Measurements from ENCODE around the gene NDUFA3. TPM values are rescaled to one million over a fixed set of nuclear protein-coding genes. Genes with fewer than 3 reads are reported as not detected.

The NDUFA3 gene
- total RNA-seq, 1 experiment from 2014 or later: 48.5 TPM

DNA sequence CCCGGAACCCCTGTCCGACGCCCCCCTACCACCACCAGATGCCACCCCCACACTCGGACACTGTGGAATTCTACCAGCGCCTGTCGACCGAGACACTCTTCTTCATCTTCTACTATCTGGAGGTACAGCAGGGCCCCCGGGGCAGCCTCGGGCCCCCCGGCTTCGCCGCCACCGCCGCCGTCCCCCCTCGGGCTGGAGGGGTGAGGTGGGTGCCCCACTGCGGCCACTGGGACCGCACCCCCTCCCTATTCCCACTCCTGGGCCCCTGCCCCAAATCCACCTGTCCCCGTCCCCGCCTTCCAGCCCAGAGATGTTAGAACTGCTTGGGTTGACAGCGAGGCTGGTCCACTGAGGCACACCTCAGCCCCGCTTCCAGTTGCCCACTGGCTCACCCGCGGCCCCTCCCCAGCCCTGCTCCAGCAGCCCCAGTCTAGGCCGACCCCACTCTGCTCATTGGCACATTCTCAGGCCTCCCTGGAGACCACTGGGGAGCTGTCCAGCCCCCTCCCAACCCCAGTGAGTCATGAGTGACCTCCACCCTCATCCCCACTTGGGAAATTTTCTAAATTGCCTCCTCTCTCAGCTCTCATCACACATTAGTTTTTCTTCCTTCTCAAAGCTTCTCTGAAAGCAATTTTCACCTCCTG, 50.3 kb downstream of the NDUFA3 start:
- no peak for DNase-seq (ENCODE audit: low read depth, low spot score)
- in situ Hi-C loops (cut with HindIII; ENCODE audit: low pct_unique_long_range_greater_than_20kb, low sequenced_read_pairs): no loop called here

GRCh38 chr19:54153731-54154326, 51.2 kb downstream of the NDUFA3 start:
- in situ Hi-C loops (cut with HindIII; ENCODE audit: low pct_unique_long_range_greater_than_20kb, low sequenced_read_pairs): no loop called here
- no peak for DNase-seq (ENCODE audit: low read depth, low spot score)

DNA sequence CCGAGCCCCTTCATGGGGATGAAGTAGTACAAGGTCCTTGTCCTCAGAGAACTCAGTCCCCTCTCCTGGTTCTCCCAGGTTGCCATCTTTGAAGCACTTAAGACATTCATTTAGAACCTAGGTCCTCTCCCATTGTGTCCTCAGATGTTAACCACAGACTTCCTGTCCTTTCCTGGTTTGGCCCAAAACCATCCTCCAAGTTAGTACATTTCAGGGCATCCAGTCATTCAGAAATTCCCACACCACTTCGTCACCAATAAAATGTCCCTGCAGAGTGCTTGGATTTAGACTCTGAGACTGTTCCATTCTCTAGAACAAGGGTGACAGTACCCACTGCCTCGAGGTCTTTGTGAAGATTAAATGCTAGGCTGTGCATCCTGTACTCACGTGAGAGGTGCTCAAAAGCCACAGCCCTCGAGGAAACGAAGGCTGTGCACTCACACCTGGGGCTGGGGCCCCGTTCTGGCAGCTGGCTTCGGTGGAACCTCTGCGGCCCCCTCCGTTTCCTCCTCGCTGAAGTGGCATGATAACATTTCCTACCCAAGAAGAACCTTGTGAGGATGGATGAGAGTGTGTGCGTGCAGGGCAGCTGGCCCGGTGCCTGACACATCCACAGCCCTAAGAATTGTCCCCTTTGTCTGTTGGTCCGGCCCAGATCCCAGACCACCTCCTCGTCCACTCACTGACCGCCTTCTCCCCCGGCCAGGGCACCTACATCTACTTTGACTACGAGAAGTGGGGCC, 52.1 kb downstream of the NDUFA3 start:
- in situ Hi-C loops (cut with HindIII; ENCODE audit: low pct_unique_long_range_greater_than_20kb, low sequenced_read_pairs): no loop called here
- DNase-seq (ENCODE audit: low read depth, low spot score): no peak

DNA sequence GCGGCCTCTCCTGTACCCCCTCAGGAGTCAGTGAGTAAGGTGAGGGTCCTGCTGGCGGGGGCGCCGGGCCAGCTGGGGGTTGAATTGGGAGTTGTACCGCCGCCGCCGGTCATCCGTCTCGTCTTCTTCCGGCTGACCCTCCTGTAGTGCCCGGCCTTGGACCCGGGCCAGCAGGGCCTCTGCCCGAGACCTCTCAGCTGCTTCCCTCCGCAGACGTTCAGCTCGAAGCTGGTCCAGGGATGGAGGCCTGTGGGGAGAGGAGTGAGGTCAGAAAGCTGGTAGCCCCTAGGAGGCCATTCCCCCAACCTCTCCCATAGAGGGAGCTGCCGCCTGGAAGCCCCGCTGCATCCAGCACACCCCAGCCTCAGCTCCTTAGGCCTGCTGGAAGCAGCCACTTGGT, 53.0 kb downstream of the NDUFA3 start:
- in situ Hi-C loops (cut with HindIII; ENCODE audit: low pct_unique_long_range_greater_than_20kb, low sequenced_read_pairs): no loop called here

GRCh38 chr19:54156490-54156889, 53.8 kb downstream of the NDUFA3 start:
- in situ Hi-C loops (cut with HindIII; ENCODE audit: low pct_unique_long_range_greater_than_20kb, low sequenced_read_pairs): no loop called here
- no peak for DNase-seq (ENCODE audit: low read depth, low spot score)

More for the DNA sequence above, 53.0 kb downstream of the NDUFA3 start:
- no peak for DNase-seq (ENCODE audit: low read depth, low spot score)

DNA sequence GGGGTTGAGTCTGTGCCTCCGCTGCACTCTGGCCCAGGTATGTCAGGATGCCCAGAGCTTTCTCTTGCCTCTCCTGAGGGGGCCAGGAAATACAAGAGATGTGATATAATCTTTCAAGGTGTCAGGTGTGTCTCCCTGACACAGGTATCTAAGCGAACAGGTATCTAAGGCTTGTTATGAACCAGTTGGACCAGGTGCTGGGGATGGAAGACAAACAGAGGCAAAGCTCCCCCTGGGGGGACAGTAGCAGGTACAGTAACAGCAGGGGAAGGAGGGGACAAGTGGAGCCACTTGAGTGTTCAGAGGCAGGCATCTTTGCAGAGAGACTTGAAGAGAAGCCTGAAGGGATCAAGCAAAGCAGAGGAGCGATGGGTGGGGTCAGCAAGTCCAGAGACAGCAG, 54.3 kb downstream of the NDUFA3 start:
- in situ Hi-C loops (cut with HindIII; ENCODE audit: low pct_unique_long_range_greater_than_20kb, low sequenced_read_pairs): no loop called here
- DNase-seq (ENCODE audit: low read depth, low spot score): no peak

Other genes with a start within 250 kb of the NDUFA3 start
- 4.0 and 4.5 TPM in 2 replicates for gene MYADM, start 235.0 kb upstream of the NDUFA3 start, total RNA-seq (2014; rRNA removed; shearing (Covaris generic))
- not detected in 2 replicates for gene PRKCG, start 220.7 kb upstream of the NDUFA3 start, total RNA-seq (2014; rRNA removed; shearing (Covaris generic))
- not detected in 2 replicates for gene CACNG7, start 193.6 kb upstream of the NDUFA3 start, total RNA-seq (2014; rRNA removed; shearing (Covaris generic))
- not detected in 2 replicates for gene CACNG8, start 139.9 kb upstream of the NDUFA3 start, total RNA-seq (2014; rRNA removed; shearing (Covaris generic))
- not detected in 2 replicates for gene CACNG6, start 111.2 kb upstream of the NDUFA3 start, total RNA-seq (2014; rRNA removed; shearing (Covaris generic))
- gene VSTM1, start 39.0 kb upstream of the NDUFA3 start, total RNA-seq (2014; rRNA removed; shearing (Covaris generic)): not detected in 2 replicates
- gene TARM1, start 21.5 kb upstream of the NDUFA3 start, total RNA-seq (2014; rRNA removed; shearing (Covaris generic)): not detected in 2 replicates
- not detected in 2 replicates for gene OSCAR, start 2.1 kb upstream of the NDUFA3 start, total RNA-seq (2014; rRNA removed; shearing (Covaris generic))
- 33.4 and 39.5 TPM in 2 replicates for gene TFPT, start 12.8 kb downstream of the NDUFA3 start, total RNA-seq (2014; rRNA removed; shearing (Covaris generic))
- gene PRPF31, start 12.9 kb downstream of the NDUFA3 start, total RNA-seq (2014; rRNA removed; shearing (Covaris generic)): 49.4 and 62.4 TPM in 2 replicates
- 5.4 and 7.7 TPM in 2 replicates for gene CNOT3, start 34.9 kb downstream of the NDUFA3 start, total RNA-seq (2014; rRNA removed; shearing (Covaris generic))
- 10.6 and 10.8 TPM in 2 replicates for gene LENG1, start 56.9 kb downstream of the NDUFA3 start, total RNA-seq (2014; rRNA removed; shearing (Covaris generic))
- gene TMC4, start 70.3 kb downstream of the NDUFA3 start, total RNA-seq (2014; rRNA removed; shearing (Covaris generic)): not detected in 2 replicates
- gene MBOAT7, start 86.7 kb downstream of the NDUFA3 start, total RNA-seq (2014; rRNA removed; shearing (Covaris generic)): 32.8 and 33.6 TPM in 2 replicates
- gene TSEN34, start 88.5 kb downstream of the NDUFA3 start, total RNA-seq (2014; rRNA removed; shearing (Covaris generic)): 46.1 and 49.0 TPM in 2 replicates
- gene RPS9, start 98.0 kb downstream of the NDUFA3 start, total RNA-seq (2014; rRNA removed; shearing (Covaris generic)): 2,354 and 2,678 TPM in 2 replicates
- 1.1 TPM in 1 of 2 replicates, not detected in the other for gene LILRB3, start 120.2 kb downstream of the NDUFA3 start, total RNA-seq (2014; rRNA removed; shearing (Covaris generic))
- 0.16 TPM in 1 of 2 replicates, not detected in the other for gene LILRA6, start 139.9 kb downstream of the NDUFA3 start, total RNA-seq (2014; rRNA removed; shearing (Covaris generic))
- gene LILRB5, start 154.4 kb downstream of the NDUFA3 start, total RNA-seq (2014; rRNA removed; shearing (Covaris generic)): not detected in 2 replicates
- gene LILRB2, start 178.3 kb downstream of the NDUFA3 start, total RNA-seq (2014; rRNA removed; shearing (Covaris generic)): not detected in 2 replicates
- not detected in 2 replicates for gene LILRA5, start 210.3 kb downstream of the NDUFA3 start, total RNA-seq (2014; rRNA removed; shearing (Covaris generic))
- gene LILRA4, start 236.3 kb downstream of the NDUFA3 start, total RNA-seq (2014; rRNA removed; shearing (Covaris generic)): not detected in 2 replicates